ENCODE results near the gene APOA4.

GRCh38 chr11:116831790-116832349, 8.8 kb upstream of the APOA4 start:
- TF ChIP-seq GATA2 (IDR thresholded peaks at IDR 0.05; ENCODE audit: low read depth, low read length) = no peak
- TF ChIP-seq GATA3 (IDR thresholded peaks at IDR 0.05; ENCODE audit: low read depth, low read length) = no peak

All from SH-SY5Y (cell line).